Measurements from ENCODE around the gene STAT1.

Gene STAT1

DNA sequence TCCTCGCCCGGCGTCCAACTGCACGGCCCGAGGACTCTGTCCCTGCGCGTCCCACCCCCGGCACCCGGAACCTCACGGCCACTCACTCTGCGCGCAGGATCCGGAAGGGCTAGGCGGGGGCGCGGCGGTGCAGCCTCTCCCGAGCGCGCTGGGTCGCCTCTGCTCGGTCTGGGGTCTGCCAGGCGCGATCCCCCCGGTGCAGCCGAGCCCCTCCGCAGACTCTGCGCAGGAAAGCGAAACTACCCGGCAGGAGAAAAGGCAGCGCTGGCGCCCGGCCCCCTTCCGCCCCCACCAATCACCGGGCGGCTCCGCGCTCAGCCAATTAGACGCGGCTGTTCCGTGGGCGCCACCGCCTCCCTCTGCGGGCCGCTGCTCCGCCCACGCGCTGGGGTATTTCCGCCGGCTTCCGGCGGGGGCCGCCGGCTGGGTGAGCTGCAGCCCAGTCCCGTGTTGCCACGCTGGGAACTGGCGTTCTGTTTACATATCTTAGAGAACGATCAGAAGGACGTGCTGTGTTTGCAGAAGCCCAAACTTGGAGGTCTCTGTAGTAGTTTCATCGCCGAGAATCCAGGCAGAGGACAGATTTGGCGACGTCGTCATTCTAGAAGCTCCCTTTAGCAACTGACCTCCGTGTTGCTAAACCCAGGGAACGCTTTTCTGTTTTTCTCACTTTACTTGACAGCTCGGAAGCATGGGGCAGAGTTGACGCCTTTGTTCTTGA lies at the start of gene STAT1:
Gene STAT1, minus strand, starts transcription at position 240 of the 721 bp plus-strand sequence. CDS start 4,168 bp downstream, outside the sequence.
- peak; percentile 99 for DNase-seq (ENCODE audit: low read depth)

DNA sequence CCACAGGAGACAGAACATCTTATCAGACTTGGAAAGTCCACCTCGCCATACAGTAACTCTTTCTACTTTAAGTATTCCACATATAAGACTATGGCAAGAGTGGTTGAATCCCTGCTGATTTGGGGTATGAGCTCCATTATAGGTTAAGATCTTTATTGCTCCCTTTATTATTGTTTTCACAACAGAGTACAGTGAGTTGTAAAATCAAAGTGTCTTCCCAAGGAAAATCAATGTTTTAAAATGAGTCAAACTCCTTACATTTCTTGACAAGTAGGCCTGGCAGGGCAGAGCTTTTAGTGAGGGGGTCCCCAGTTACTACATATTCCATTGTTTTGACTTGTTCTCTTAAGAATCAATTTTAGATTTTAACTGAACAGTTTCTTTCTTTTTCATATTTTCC lies 49.6 kb upstream of the STAT1 start:
- DNase-seq (ENCODE audit: low read depth) = no peak

DNA sequence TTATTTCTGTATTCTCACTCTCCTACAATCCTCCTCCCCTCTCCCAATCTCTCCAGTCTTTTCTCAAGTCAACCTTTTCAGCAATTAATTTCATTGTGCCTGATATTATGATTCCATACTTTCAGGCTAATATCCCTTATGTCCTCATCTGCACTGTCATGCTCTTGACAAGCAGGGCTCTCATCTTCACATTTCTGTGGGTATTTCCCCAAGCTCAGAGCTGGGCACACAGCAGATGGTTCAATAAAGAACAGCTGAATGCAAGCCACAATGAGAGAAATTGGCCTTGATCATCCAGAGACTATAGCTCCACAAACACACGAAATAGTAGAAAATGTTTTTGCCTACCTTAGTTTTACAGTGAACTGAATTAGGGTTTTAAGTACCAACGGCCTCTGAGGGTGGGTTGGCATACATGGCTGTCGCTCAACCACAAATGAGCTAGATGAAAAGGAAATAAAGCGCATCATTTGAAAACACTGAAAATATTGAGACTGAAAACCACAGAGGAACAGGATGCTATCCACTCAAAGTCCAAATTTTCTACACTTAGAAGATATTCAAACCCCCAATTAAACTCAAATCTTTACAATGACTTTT lies 47.5 kb upstream of the STAT1 start:
- no peak for DNase-seq (ENCODE audit: low read depth)

DNA sequence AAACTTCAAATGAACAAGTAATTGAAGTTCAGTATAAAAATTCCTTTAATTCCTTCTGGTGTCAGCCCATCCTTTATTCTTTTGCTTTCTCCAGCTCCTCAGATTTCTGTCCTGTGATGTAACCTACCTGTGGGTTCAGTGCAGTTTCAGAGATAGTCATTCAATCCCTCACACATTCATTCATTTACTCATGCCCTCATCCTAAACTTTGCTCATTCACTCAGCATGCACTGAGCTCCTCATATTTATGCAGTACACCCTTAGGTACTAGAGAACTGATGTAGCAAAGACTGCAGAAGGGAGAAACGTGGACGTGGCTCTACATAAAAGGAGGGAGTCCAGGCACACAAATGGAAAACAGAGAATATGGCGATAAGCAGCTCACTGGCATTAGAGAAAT lies 45.3 kb upstream of the STAT1 start:
- no peak for DNase-seq (ENCODE audit: low read depth)

DNA sequence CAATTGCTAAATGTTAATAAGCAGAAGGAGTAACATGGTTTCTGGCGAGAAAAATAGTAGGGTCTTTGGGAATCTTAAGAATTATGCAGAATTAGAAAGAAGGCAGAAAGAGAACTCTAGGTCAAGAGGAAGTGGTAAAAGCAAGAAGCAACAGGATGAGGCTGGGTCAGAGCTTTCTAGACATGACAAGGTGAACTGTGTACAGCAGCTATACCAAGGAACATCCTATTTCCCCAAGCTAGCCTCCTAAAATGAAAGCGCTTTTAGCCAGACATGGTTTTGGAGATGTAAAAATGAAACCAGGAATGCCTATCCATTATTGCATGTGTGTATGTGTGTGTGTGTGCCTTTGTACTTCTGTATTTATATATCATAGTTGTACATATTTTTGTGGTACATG lies 42.3 kb upstream of the STAT1 start:
- DNase-seq (ENCODE audit: low read depth) = no peak

DNA sequence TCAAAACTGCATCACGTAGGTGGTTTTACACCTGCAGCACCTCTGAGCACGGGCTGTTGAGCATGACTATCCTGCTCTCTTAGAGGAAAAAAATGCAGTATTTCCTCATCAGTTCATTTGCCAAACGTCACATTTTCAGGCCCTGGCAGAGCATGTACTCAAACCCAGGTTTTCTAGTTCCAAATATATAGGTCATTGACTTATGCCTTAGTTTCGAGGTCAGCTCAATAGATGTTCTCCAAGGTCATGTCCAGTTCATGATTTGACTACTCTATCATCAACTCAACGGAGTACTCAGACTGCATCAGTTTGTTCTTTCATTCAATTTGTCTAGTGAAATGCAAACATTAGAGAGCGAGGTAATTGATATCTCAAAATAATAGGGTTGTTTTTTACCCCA lies 39.3 kb upstream of the STAT1 start:
- DNase-seq (ENCODE audit: low read depth) = no peak

DNA sequence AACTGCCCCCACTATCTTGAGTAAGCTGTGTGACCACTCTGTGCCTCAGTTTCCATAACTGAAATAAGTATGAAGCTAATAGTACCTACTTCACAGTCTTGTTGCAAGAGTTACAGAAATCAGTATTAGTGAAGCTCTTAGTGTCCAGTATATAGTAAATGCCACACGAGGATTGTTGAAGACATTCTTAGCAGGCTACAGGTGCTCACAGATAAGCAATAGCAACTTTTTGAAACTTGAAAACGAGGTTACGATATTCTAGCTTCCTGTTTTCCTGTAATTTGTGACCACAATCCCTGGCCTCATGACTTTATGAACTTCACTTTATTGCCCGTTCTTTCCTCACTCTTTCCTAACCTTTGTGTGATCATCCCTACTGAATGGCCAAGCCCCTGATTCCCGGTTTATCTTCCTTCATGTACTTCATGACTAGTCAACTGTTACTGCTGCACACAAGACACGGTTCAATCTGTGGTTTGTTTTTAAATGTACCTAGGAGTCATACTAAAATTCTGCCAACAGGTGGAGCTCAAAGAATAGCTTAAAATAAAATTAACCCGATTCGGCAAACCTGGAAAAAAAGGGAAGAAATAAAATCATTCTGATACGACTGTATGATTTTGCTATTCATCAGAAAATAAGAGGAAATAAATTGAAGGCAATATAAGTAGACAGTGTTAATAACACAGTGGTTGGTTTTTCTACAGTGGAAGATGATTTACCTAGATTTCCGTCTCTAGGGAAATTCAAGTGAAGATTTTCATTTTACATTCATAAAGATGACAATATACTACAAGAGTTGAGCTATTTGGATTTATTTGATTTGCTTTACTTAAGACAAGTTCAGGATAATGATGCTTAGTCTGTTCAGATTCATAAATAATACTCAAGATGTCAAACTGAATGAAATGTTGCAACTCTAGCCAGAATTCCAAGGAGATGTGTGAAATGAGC lies 38.1 kb upstream of the STAT1 start:
- DNase-seq (ENCODE audit: low read depth) = no peak

DNA sequence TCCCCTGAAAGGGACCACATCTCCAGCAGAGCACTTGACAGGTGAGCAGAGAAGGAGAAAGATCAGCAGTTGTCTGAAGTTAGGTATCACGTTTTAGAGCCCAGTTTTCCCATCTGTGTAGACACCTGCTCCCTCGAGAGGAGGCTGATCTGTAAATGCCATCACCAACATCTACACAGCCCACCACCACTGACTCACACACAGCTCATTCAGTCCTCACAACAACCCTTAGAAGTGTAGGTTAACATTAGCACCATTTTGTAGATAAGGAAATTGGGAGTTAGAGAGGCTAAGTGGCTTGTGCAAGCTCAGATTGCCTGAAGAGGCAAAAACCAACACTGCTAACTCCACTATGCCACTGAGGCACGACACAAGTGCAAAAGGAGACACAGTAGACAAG lies 37.2 kb upstream of the STAT1 start:
- DNase-seq (ENCODE audit: low read depth) = no peak

DNA sequence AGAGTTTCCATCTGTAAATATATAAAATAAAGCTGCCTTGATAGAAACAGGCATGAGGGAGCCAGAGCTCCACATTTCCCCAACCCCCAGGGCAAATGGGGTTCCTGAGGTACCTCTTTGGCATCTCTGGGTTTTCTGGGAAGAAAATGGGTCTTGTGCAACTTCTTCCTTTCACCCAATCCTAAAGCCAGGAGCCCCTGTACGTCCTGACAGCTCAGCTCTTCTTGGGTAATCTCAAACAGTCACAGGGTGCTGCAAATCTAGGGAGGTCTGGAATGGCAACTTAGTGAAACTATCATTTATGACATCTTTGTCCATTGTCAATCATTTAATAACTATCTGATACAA lies 36.6 kb upstream of the STAT1 start:
- no peak for DNase-seq (ENCODE audit: low read depth)

DNA sequence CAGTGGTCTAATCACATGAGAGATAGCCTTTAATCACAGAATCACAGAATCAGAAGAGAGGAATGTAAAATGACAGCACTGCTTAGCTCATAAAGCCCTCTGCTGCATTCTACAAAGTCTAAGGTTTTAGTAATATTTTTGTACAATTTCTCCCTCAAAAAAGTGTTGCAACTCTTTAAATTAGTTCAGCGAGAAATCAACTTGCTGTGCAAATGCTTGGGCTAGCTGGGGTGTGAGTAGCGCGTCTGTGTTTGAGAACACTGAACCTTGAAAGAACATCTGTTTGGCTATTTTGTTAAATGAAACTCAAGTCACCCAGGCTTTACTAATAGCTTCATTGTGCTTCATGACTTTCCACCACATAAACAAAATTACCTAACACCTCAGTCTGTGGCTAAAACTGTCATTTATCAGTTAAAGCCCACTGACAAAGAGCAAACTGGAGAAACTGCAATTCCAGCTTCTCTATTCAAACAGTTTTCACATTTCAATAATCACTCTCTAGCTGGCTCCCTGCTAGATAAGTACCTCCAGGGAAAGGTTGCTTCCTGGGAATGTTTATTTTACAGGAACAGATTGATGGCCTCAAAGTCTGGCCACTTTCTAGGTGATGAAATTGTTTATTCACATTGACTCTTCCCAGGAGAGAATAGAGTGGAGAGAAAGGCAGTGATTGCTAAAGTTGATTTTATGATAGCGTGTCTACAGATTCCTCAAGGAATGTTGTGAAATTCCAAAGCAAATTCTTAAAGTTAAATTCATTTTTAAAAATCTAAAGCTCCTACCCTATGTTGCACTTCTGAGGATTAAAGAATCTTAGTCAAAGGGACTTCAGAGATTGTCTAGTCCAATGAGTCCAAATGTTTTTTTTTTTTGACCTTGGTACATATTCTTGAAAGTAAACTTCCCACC lies 36.0 kb upstream of the STAT1 start:
- DNase-seq (ENCODE audit: low read depth) = no peak

DNA sequence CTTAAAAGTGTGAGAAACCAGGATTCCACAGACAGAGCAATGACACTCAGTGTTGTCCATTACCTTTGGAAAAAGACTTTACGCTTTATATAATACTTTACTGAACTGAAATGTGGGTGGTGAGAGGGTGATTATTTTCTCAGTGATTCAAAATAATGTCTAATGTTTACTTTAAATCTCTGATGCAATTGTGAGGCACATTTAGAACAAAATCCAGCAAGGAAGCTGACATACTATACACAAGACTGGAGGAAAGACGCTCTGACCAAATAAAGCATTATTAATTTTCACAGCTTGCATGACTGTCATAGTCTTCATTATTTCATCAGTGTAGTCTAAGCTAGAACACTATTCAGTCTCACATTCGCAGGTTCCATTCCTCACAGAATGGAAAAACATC lies 34.1 kb upstream of the STAT1 start:
- DNase-seq (ENCODE audit: low read depth) = no peak

DNA sequence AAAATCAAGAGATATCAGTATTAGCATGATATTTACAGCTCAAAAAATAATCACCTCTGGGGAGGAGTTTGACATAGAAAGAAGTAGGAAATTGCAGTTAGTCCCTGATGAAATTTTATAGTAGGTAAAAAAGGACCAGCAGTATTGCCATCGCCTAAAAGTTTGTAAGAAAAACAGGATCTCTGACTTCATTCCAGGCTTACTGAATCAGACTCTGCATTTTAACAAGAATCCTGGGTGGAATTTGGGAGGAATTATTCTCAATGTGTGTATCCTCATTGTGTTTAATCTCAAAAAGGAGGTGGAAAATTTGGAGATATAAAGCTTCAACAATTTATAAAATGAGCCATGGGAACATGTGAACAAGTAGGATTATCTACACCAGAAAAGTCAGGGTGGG lies 31.2 kb upstream of the STAT1 start:
- DNase-seq (ENCODE audit: low read depth) = no peak

DNA sequence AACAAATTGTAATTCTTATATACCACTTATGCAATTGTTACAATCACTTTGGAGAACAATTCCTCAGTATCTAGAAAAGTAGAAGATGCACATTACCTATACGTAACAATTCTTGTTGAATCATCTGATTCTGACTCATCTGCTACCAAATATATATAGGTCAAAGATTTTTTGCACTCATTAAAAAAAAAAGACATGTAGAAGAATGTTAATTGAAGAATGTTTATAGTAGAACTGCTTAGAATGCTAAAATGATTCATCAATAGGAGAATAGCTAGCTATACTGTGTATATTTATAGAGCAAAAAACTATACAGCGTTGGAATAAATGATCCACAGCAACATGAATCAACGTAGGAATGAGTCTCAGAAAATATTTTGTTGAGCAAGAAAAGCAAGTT lies 29.5 kb upstream of the STAT1 start:
- DNase-seq (ENCODE audit: low read depth) = no peak

DNA sequence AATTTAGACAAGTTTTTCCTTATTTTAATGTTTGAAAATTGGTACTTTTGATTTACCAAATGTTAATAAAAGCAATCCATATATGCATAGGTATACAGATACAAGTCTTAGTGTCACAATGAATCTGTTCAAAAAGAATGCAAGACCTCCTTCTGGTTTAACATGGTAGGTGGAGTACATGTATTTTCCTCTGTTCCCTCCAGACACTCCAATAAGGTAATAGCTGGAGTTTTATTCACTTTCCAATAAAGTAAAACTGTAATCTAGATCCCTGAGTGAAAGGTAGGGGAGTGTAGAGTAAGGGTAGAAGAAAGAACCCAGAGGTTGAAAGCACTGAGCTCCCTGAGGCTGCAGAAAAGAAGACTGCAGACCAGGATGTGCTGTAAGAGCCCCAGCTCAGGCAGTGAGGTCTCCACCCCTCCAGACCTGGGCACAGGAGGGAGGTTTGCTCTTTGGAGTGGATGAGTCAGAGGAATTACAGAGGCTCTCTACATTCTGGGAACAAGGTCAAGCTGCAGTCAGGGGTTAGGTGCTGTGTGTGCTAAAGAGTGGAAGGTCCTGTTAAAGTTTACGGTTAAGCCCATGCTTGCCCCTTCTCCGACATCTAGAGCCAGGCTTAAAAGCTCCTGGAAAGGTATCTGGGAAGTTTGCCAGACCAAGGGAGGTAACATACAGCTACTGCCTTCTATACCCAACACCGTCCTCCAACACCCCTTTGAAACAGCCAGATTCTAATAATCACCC lies 27.6 kb upstream of the STAT1 start:
- no peak for DNase-seq (ENCODE audit: low read depth)

DNA sequence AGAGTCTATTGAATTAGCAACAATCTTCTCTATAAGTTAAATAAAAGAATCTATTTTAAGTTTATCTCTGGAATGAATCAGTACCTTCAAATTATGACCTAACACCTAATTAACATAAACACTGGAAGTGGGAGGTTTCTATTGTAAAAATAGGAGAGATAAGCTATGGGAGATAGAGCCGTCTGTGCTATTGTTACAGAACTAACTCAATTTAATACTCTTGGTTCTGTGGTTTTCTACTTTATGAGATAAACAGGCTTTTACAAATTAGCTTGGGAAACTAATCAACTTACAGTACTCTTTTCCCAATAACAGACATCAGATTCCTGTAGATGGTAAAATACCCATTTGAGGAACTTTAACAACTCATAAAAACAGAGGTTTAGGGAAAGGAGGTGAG lies 25.6 kb upstream of the STAT1 start:
- no peak for DNase-seq (ENCODE audit: low read depth)

DNA sequence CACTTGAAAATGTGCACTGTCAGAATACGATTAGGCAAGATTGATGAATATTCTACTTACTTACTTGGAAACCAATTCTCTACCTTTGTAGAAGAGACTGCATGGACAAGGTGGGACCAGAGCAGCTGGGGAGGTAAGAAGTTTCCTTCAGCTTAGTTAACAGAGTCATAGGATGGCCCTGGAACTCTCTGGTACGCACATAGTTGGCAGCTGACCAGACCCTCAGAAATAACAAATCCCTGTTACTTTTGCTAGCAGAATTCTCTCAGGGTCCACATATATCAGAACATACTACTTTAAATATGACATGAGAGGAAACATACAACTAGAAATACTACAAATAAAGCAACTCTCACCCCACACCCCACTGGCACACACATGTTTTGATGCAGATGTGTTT lies 24.8 kb upstream of the STAT1 start:
- DNase-seq (ENCODE audit: low read depth) = no peak

DNA sequence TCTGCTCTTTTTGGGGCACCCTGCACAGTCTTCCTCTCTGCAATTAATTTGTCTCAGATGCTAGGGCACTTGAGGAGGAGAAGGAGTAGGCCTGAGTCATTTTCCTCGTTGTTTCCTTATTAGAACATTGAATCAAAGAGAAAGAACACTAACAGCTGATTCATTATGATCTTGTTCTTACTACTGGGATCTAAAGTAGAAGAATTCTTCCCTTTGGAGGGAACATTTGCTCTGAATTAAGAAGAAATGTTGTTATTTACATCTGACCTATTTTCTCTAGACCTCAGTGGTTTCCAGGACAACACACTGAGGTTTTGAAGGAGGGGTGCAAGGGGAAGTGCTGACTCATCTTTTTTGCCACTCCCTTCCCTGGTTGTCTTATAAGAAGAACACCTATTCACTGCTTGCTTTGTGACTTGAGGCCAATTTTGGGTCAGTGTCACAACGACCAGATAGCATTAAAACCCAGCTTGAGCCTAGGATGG lies 24.3 kb upstream of the STAT1 start:
- no peak for DNase-seq (ENCODE audit: low read depth)

DNA sequence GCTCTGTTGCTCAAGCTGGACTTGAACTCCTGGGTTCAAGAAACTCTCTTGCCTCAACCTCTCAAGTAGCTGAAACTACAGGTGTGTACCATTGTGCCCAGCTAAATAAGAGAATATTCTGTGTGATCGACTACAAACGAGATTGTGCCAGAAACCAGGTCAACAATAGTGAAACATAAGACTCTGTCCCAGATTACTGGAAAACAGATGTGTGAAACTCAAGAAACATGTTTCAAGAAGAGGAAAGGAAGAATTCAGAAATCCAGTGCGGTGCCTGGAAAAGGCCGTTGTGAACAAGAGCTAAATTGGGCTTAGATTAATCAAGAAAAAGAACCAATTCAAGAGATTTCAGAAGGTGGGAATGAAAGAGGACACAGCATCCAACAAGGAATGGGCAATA lies 23.4 kb upstream of the STAT1 start:
- no peak for DNase-seq (ENCODE audit: low read depth)

DNA sequence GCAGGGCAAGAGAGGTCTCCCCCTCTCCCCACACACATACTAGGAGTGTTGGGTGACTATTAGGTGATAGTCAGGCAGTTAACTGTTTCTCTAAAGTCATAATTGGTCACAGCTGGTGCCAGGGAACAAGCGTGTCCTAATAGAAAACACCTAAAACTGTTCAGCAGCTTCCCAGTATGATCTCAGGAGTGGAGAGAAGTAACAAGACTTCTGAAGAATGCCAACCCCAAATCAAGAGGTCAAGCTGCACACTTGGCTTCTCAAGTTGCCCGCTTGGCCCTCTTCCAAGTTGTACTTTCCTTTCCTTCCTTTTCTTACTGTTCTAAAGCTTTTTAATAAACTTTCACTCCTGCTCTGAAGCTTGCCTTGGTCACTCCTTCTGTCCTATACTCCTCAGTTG lies 22.4 kb upstream of the STAT1 start:
- DNase-seq (ENCODE audit: low read depth) = no peak

DNA sequence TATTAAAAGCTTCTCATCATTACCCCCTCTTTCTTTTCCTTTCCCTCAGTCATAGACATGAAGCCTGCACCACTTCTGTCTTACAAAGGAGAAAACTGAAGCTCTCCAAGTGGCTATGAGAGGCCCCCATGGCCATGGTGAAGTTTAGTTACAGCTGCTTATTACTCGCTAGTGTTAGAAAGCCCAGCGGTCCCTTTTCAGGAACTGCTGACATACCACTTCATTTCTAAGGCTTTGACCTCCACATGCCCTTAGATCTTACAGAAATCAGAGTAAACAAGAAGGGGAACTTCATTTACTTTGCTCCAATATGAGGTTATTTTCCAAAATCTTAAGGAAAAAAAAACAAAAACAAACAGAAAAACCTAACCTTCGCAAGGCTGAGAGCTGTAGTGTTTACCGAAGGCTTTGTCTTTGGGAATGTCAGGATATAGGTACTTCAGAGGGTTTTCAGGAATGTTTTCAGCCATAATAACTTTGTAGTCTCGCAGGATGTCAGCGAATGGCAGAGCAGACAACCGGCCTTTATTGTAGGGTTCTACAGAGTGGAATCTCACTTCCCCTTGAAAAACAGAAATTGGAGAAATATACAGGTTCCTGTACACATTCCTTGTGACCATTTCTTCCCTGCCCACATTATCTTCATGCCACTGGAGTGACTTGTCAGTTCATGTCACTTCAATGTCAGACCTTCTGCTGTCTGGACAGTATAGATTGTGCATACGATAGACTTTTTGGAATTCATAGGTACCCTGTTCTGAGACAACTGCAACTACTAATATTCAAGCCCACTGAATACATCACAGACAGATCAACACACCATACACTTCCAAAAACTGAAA lies 18.8 kb upstream of the STAT1 start:
- no peak for DNase-seq (ENCODE audit: low read depth)
